Mucosa of descending colon (tissue), 3 donors: Measurements from ENCODE around the gene ST6GALNAC1. TPM values are rescaled to one million over a fixed set of nuclear protein-coding genes. Genes with fewer than 3 reads are reported as not detected.
A peak's percentile ranks its signal among the peaks of the same experiment; 100 is the strongest.

ENCODE experiments used
- ATAC-seq: fragments of 200-7000 bp; cut with Tn5 transposase; one replicate; pipeline ENCODE4 v1.9.1; 2020; ENCODE audit warnings: mild to moderate bottlenecking, moderate library complexity
- DNase-seq, 3 donors: peaks; one replicate each; pipeline ENCODE4 v3.0.0-alpha.2; 2020
- H3K36me3 ChIP-seq: fragments of 200-600 bp; one replicate; pipeline ENCODE4 v1.8.0; 2021; ENCODE audit warnings: low read depth, mild to moderate bottlenecking
- H3K4me1 ChIP-seq: fragments of 200-600 bp; one replicate; pipeline ENCODE4 v1.8.0; 2021; ENCODE audit warnings: low read depth, mild to moderate bottlenecking
- H3K4me3 ChIP-seq: fragments of 200-600 bp; one replicate; pipeline ENCODE4 v1.8.0; 2021; ENCODE audit warnings: mild to moderate bottlenecking
- H3K9me3 ChIP-seq: fragments of 200-600 bp; one replicate; pipeline ENCODE4 v1.8.0; 2021; ENCODE audit warnings: mild to moderate bottlenecking
- CTCF ChIP-seq: fragments of 200-600 bp; IDR thresholded peaks from one replicate; pipeline ENCODE4 v1.8.0; 2022; ENCODE audit warnings: antibody characterized with exemption, mild to moderate bottlenecking
- intact Hi-C, 2 donors: fragments of 100-400 bp; cut with DNase I in 1 of 2; cut with micrococcal nuclease in 1 of 2; formaldehyde crosslinking; loops; one replicate each; pipeline versions ENCODE4 v1.11.0 to v1.11.1; 2022; cut with DNase I, micrococcal nuclease
- total RNA-seq, 3 donors: library from RNA; stranded (reverse); fragmentation: NEBNext Ultra II Directional in 2 of 3; extraction: Animal tissue kit (Norgen Biotek cat#: 25700) in 2 of 3; gene quantifications; one replicate each; pipeline versions ENCODE4 v1.2.1 to v1.2.4, GENCODE V29; 2021 to 2023
- donor health status: DM: no; HTN: no; CAD: no; lungs with moderate emphysema.
- donor health status: DM: no; HTN: no; CAD: no.
- donor health status: DM: no; HTN: yes; CAD: no.

The ST6GALNAC1 gene
- total RNA-seq, 3 donors from 2014 or later = 90.2 to 363 (median 336) TPM

GRCh38 chr17:76671123-76671911, 27.8 kb upstream of the ST6GALNAC1 start:
- no peaks in the 10 kb centered on the region for H3K36me3 ChIP-seq
- H3K4me1 ChIP-seq = peaks cover 19% of the 10 kb centered on the region
- ATAC-seq (peak; percentile 94), DNase-seq (peak; percentile 100)
- TF ChIP-seq CTCF = peak; percentile 22
- peak overlapping the region; percentile 27 for H3K4me3 ChIP-seq
- intact Hi-C loops = no loop called here
- no peaks in the 10 kb centered on the region for H3K9me3 ChIP-seq

- Histone ChIP-seq H3K4me3 (no peak overlapping the region), H3K9me3 (no peaks in the 10 kb centered on the region), H3K4me1 (peaks cover 19% of the 10 kb centered on the region), H3K36me3 (no peaks in the 10 kb centered on the region)
- DNase-seq = no peak
- intact Hi-C loops = no loop called here
- no peak for ATAC-seq
- TF ChIP-seq CTCF = no peak
Observed at GRCh38 chr17:76670718-76671122, 27.2 kb upstream of the ST6GALNAC1 start.

- peak; percentile 8 for ATAC-seq
- no peaks in the 10 kb centered on the region for H3K36me3 ChIP-seq
- no peak overlapping the region for H3K4me3 ChIP-seq
- TF ChIP-seq CTCF = no peak
- no peaks in the 10 kb centered on the region for H3K9me3 ChIP-seq
- intact Hi-C loops = no loop called here
- DNase-seq = peak in 1 of 3 donors; percentile 51
- H3K4me1 ChIP-seq = peaks cover 19% of the 10 kb centered on the region
Observed at GRCh38 chr17:76670020-76670717, 26.6 kb upstream of the ST6GALNAC1 start.

GRCh38 chr17:76667786-76668453, 24.4 kb upstream of the ST6GALNAC1 start:
- no peak for TF ChIP-seq CTCF
- no peaks in the 10 kb centered on the region for H3K36me3 ChIP-seq
- intact Hi-C loops = no loop called here
- no peak for DNase-seq
- H3K4me1 ChIP-seq = peaks cover 15% of the 10 kb centered on the region
- no peak for ATAC-seq
- no peak overlapping the region for H3K4me3 ChIP-seq
- no peaks in the 10 kb centered on the region for H3K9me3 ChIP-seq

- TF ChIP-seq CTCF = no peak
Observed at GRCh38 chr17:76667491-76667755, 23.9 kb upstream of the ST6GALNAC1 start.

More at GRCh38 chr17:76667491-76667755, 23.9 kb upstream of the ST6GALNAC1 start:
- intact Hi-C loops = no loop called here
- Histone ChIP-seq H3K9me3 (no peaks in the 10 kb centered on the region), H3K4me1 (peaks cover 13% of the 10 kb centered on the region), H3K36me3 (no peaks in the 10 kb centered on the region), H3K4me3 (no peak overlapping the region)
- ATAC-seq (no peak), DNase-seq (no peak)
